ENCODE data around the gene MED13L. TPM values are rescaled to one million over a fixed set of nuclear protein-coding genes. Genes with fewer than 3 reads are reported as not detected.

Gene MED13L
- polyA plus RNA-seq (ENCODE audit: insufficient read length in 10 of 10) = 10 to 100 TPM; 43.0 to 60.2 (median 47.3) TPM
- long read RNA-seq, donor 1, full-length matches to known transcripts = 1 of 1 reads
- long read RNA-seq, donor 1, partial matches to known transcripts = 0 of 1 reads
- long read RNA-seq, donor 1, other reads (novel, unspliced or antisense) = 0 of 1 reads
- long read RNA-seq, donor 2, full-length matches to known transcripts = 5 of 5 reads
- long read RNA-seq, donor 2, partial matches to known transcripts = 0 of 5 reads
- long read RNA-seq, donor 2, other reads (novel, unspliced or antisense) = 0 of 5 reads
- long read RNA-seq, donor 3, partial matches to known transcripts = 0 of 1 reads
- long read RNA-seq, donor 3, other reads (novel, unspliced or antisense) = 0 of 1 reads
- long read RNA-seq, donor 4 = 0 reads
- long read RNA-seq, donor 5, full-length matches to known transcripts = 4 of 4 reads
- long read RNA-seq, donor 5, partial matches to known transcripts = 0 of 4 reads
- long read RNA-seq, donor 5, other reads (novel, unspliced or antisense) = 0 of 4 reads
- long read RNA-seq, donor 6, full-length matches to known transcripts = 4 of 4 reads
- long read RNA-seq, donor 6, partial matches to known transcripts = 0 of 4 reads
- long read RNA-seq, donor 6, other reads (novel, unspliced or antisense) = 0 of 4 reads
- long read RNA-seq, donor 7, full-length matches to known transcripts = 3 of 3 reads
- long read RNA-seq, donor 7, partial matches to known transcripts = 0 of 3 reads
- long read RNA-seq, donor 7, other reads (novel, unspliced or antisense) = 0 of 3 reads
- long read RNA-seq, donor 8, full-length matches to known transcripts = 2 of 2 reads
- long read RNA-seq, donor 8, partial matches to known transcripts = 0 of 2 reads
- long read RNA-seq, donor 8, other reads (novel, unspliced or antisense) = 0 of 2 reads
- long read RNA-seq, donor 9, full-length matches to known transcripts = 3 of 3 reads
- long read RNA-seq, donor 9, partial matches to known transcripts = 0 of 3 reads
- long read RNA-seq, donor 9, other reads (novel, unspliced or antisense) = 0 of 3 reads

- peak; percentile 91 to 95 (median 93) for DNase-seq
Measured at GRCh38 chr12:116277467-116278278, at the start of gene MED13L. Gene MED13L (minus strand): TSS chr12:116277693. CDS start chr12:116277131, 562 bp downstream.

GRCh38 chr12:116325336-116325664 is 47.8 kb upstream of the MED13L start:
- no peak for DNase-seq

GRCh38 chr12:116324654-116325335 is 47.3 kb upstream of the MED13L start:
- DNase-seq = peak in 1 of 3 donors; percentile 48

- DNase-seq = no peak
Measured at GRCh38 chr12:116323406-116324386, 46.2 kb upstream of the MED13L start.

GRCh38 chr12:116321913-116322312 is 44.4 kb upstream of the MED13L start:
- no peak for DNase-seq

GRCh38 chr12:116320791-116321217 is 43.3 kb upstream of the MED13L start:
- peak in 2 of 3 donors; percentile 65 to 88 for DNase-seq

- peak; percentile 89 to 97 (median 94) for DNase-seq
Measured at GRCh38 chr12:116319898-116320621, 42.6 kb upstream of the MED13L start.

GRCh38 chr12:116319233-116319897 is 41.9 kb upstream of the MED13L start:
- peak; percentile 54 to 86 (median 73) for DNase-seq

- DNase-seq = peak in 2 of 3 donors; percentile 72 to 90
Measured at GRCh38 chr12:116318576-116319232, 41.2 kb upstream of the MED13L start.

- no peak for DNase-seq
Measured at GRCh38 chr12:116317986-116318575, 40.6 kb upstream of the MED13L start.

- no peak for DNase-seq
Measured at GRCh38 chr12:116317139-116317538, 39.6 kb upstream of the MED13L start.

- DNase-seq = no peak
Measured at GRCh38 chr12:116314477-116314876, 37.0 kb upstream of the MED13L start.

- DNase-seq = no peak
Measured at GRCh38 chr12:116313194-116313927, 35.9 kb upstream of the MED13L start.

- DNase-seq = no peak
Measured at GRCh38 chr12:116310082-116310481, 32.6 kb upstream of the MED13L start.

GRCh38 chr12:116309343-116309742 is 31.9 kb upstream of the MED13L start:
- no peak for DNase-seq

GRCh38 chr12:116308647-116309046 is 31.2 kb upstream of the MED13L start:
- peak in 1 of 3 donors; percentile 53 for DNase-seq

Measured in muscle of back (tissue), 13 donors.